H54 (cell line): ENCODE measurements around the gene TSR3.

Source experiments
- DNase-seq: peaks from one replicate; pipeline ENCODE4 v3.0.0; 2011; ENCODE audit warnings: low spot score, mixed read lengths; ENCODE audit not compliant: insufficient read length
- FAIRE-seq: peaks from 3 replicates; lab custom pipeline; 2011; peaks lifted over from hg19 to GRCh38; lab: Jason Lieb, UNC
- POLR2A ChIP-seq: IDR thresholded peaks from 2 replicates; pipeline ENCODE4 v1.6.1; 2011; ENCODE audit warnings: low read depth, mild to moderate bottlenecking, low read length

The TSR3 gene

DNA sequence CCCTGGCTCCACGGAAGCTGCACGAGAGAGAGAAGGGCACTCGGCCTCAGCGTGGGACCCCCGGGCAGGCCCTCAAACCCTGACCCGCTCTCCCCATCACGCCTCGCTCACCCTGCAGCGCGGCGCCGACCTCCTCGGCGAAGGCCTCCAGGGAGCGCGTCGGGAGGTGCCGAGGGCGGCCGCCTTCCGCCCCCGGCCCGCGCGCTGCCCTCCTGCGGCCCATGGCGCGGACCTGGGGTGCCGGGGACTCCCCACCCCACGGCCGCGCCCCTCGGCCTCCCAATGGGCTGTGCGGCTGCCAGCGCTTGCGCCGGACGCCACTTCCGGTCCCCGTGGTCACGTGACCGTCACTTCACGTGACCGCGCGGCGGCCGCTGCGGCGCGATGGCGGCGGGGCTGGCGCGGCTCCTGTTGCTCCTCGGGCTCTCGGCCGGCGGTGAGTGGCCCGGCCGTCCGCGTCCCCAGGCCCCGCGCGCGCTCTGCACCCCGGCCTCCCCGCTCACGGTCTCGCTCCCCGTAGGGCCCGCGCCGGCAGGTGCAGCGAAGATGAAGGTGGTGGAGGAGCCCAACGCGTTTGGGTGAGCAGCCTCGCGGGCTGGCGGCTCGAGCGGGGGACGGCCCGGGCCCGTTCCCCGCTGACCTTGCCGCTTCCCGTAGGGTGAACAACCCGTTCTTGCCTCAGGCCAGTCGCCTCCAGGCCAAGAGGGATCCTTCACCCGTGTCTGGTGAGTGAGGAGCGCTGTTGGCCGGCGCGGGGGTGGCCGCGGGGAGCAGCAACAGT is at the start of gene TSR3, which contains the start of gene GNPTG:
TSR3 (minus strand) TSS at position 297 of the 781 bp plus-strand sequence; CDS start at position 223, 74 bp downstream.
GNPTG (plus strand) TSS at position 350 of the 781 bp plus-strand sequence; CDS start at position 385, 35 bp downstream.
- peak; percentile 97 for DNase-seq
- FAIRE-seq: no peak

DNA sequence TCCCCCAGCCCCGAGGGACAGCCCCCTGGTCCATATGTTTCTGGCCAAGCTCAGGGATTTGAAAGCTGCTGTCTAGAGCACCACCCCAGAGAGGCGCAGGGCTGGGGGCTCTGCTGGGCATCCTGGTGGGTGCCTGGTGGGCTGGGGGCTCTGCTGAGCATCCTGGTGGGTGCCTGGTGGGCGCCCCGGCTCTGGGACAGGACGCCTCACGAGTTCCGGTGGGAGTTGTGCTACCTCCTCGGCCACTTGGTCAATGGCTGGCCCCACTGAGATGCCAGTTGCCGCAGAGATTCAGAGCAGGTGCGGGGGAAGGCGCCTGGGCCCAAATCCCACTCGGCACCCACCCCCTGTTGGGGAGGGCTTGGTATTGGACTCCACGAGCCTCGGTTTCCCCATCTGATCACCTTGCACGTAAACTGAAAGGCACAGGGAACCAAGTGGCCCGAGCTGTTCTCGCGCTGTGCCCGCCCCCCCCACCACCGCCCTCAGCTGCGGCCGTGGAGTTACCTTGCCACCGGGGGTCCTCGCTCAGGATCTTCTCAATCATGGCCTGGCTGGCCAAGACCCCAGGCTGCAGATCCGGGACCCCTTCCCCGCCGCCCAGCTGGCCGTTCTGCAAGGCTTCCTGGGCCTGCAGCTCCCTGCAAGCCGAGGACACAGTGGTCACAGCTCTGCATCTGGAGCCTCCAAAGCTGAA is 49.5 kb upstream of the TSR3 start:
- no peak for FAIRE-seq

More for the DNA sequence above, at the start of gene TSR3, which contains the start of gene GNPTG:
- peak; percentile 72 for TF ChIP-seq POLR2A

DNA sequence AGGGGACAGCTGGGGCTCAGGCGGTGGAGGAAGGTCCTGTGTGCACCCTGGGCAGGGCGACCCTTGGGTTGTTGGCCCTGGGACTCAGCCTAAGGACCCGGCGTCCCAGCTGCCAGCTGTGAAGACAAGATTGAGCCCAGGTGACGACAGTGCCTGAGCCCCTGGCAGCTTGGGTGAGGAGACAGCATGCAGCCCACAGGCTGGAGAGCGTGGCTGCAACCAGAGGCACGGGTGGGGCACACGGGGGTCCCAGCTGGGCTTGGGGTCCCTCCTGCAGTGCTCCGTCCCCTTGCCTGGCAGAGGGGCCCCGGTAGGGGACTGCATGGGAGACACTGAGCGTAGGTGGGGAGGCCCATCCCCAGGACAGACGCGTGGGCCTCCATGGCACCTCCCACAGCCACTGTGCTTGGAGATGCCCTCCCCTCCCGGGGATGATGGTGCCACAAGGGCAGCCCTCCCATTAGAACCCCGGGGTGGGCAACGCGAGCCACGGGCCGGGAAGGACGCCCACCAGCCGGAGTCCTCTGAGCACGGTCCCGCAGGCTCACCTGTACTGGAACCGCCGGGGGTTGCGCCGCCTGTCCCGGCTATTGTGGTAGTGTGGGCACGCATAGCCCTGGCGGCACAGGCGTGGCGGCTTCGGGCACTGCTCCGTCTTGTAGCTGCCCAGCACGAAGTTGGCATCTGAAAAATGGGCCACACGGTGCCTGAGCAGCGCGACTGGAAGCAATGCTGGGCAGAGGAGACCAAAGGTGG is 47.3 kb upstream of the TSR3 start:
- TF ChIP-seq POLR2A: no peak
- FAIRE-seq (no peak), DNase-seq (no peak)

More for the DNA sequence above, 49.5 kb upstream of the TSR3 start:
- no peak for TF ChIP-seq POLR2A
- no peak for DNase-seq

DNA sequence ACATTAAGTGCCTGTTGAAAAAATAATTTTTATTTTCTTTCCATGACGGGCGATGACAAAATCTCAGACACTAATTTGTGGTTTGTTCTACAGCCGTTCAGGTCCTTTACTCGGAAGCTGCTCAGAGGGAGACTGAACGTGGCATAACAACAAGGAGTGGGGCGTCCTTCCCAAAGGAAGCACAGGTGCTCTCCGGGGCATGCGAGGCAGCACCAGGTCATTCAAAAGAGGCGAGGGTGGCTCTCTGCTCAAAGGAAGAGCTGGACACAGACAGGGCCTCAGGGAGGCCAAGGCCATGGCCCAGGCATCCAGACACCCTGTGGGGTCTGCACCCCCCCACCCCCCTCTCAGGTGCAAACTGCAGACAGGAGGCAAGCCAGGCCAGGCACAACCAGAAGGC is 46.7 kb upstream of the TSR3 start:
- FAIRE-seq: no peak
- TF ChIP-seq POLR2A: no peak
- no peak for DNase-seq

DNA sequence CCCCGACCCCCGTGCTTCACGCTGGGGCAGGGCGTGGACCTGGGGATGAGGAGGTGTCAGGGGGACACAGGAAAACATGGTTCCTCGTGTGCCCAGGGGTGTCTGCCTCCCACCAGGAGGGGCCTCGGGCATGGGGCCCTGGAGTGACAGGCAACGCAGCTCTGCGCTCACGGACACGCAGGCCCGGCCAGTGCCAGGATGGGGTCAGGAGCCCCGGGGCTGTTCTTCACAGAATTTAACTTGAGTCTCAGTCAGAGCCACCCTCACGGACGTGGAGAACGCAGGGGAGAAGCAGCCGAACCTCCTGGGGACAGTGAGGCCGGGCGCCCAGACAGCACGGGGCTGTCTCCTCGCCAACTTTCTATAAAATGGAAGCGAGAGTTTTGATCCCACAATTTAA is 46.1 kb upstream of the TSR3 start:
- DNase-seq: no peak
- TF ChIP-seq POLR2A: no peak
- no peak for FAIRE-seq

DNA sequence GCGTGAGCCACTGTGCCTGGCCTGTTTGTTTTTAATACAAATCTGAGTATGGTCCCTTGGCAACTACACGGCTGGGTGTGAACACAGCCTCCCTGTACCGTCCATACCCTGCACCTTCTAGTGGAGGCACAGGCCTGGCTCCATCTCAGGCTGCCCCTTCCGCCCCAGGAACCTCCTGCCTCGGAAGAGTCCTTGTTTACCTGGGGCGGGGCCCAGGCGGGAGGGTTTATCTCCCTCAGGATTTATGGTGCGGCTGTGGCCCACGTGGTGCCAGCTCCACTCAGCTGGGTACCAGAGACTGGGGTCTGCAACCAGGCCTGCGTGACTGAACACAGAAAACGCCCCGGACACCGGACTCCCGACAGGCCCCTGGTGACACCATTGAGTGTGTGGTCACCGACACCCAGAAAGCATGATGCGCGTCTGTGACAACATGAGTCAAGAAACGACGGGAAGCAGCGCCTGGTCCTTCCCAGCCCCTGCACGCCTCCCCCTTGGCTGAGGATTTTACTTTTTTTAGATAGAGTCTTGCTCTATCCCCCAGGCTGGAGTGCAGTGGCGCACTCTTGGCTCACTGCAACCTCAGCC is 43.9 kb upstream of the TSR3 start:
- no peak for TF ChIP-seq POLR2A
- no peak for DNase-seq
- no peak for FAIRE-seq

DNA sequence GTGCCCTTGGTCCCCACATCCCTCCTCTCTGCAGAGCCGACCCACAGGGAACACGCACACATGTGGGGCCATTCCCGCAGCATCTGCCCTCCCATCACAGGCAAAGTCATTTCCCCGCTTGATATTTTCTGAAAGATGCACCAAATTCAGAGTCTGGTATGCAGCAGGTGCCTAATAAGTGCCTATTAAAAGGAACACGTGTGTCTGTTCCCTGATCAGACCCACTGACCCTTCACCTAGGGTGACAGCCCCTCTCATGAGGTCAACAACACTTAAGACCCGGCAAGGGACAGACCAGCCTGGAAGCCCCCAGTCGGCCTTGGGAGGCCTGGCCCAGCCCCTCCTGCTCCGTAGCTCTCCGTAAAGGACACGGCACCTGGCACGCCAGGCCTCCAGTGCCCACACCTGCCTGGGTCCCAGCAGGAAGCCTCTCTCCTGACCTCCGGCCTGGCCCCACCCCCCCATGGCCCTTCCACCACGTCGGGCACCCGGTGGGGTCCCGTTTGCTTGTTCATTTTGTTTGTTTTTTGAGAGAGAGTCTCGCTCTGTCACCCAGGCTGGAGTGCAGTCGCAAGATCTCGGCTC is 42.8 kb upstream of the TSR3 start:
- no peak for DNase-seq
- no peak for FAIRE-seq
- no peak for TF ChIP-seq POLR2A

DNA sequence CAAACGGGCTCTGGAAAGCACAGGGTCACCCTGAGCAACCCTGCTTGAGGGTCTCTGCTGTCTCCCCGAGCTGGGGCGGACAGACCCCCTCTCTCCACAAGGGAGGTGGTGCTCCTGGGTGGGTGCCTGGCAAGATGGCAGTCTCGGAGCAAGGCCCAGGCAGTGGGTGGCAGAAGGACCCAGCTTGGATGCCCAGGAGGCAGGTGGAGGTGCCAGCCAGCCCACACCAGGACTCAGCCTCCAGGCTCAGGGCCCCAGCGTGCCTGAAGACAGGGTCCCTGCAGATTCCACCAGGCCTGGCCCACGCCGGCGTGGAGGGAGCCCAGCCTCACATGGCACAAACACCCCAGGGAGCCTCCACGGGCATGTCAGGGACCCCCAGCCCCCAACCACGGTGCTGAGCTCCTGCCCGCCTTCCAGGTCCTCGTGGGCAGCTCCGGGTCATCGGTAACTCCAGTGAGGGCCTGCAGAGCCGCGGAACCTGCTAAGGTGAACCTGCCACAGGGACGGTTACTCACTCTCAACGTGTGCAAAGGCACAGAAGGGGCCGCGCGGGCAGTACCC is 42.0 kb upstream of the TSR3 start:
- TF ChIP-seq POLR2A: no peak
- no peak for FAIRE-seq
- no peak for DNase-seq

DNA sequence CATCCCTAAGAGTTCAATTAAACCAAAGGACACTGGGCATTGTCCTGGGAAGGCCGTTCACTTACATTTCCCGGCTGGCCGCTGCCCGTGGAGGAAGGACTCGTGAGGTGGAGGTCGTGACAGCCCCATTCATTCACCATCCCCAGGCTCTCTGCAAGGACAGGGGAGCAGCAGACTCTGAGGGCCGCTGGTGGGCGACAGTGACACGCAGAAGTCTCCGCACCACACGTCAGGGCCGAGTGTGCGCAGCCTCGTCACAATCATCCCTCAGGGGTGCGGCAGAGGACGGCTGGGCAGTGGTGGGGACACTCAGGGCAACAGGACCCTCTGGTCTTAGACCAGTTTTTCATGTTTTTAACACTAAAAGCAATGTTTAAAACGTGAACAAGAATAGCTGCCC is 41.1 kb upstream of the TSR3 start:
- TF ChIP-seq POLR2A: no peak
- DNase-seq (no peak), FAIRE-seq (no peak)

DNA sequence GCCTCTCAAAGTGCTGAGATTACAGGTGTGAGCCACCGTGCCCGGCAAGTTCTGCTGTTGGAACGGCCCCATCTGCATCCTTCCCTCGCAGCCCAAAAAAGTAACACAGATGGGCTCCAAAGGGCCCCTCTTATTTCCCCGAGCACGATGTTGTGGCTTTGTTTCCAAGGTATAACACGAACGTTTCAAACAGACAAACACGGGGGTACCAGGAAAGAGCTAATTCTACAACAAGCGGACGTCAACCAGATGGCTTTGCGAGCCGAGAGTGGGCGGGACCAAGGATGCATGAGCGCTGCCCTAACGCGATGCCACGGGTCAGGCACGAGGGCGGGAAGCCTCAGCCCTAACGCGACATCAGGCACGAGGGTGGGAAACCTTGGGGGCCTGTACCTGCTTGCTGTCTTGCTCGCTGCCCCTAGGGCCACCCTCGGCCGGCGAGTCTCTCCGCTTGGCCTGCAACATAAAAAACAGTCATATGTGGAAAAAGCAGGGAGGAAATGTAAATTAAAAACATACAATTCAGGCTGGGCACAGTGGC is 38.6 kb upstream of the TSR3 start:
- TF ChIP-seq POLR2A: no peak
- FAIRE-seq (no peak), DNase-seq (no peak)

DNA sequence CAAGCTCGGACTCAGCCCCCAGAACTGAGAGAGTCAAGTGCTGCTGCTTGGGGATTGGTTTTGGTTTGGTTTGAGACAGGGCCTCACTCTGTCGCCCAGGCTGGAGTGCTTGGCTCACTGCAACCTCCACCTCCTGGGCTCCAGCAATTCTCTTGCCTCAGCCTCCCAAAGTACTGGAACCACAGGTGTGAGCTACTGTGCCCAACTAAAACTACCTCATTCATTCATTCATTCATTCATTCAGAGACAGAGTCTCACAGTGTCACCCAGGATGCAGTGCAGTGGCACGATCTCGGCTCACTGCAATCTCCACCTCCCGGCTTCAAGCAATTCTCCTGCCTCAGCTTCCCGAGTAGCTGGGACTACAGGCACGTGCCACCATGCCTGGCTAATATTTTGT is 38.1 kb upstream of the TSR3 start:
- FAIRE-seq: no peak
- no peak for TF ChIP-seq POLR2A
- no peak for DNase-seq

DNA sequence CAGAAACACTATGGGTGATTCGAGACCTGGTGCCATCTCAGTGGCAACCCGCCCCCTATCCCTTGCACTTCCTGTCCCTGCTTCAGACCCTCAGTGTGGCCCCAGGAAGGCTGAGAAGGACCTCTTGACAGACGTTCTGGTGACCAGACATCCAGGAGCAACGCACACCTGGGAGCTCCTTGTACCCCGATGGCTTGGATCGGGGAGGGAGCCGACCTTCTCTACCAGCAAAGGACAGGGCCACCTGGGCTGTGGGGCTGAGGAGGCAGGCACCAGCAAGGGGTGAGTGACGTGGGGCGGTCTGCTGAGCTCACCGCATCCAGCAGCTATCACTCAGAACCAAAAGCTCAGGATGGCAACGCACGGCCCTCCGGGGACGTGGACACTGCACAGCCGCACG is 35.7 kb upstream of the TSR3 start:
- DNase-seq: no peak
- TF ChIP-seq POLR2A: no peak
- FAIRE-seq: no peak

DNA sequence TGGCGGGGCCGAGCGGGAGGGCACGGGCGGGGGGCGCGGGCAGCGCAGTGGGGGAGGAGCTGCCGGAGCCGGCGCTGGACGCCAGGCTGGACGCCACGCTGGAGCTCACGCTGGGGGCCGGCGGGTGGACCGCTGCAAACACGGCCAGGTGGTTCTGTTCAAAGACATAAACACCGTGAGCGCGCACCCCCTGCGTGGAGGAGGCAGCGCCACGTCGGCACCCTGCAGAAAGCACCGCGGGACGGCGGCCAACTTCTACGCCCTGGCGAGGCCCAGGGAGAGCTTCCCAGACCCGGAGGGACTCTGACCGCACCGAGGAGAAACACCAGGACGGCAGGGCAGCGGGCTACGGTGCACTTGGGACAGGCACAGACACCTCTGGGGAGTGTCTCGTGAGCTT is 33.6 kb upstream of the TSR3 start:
- DNase-seq: no peak
- no peak for TF ChIP-seq POLR2A
- no peak for FAIRE-seq
